T47D (cell line): ENCODE data around the gene ASGR1.
"Not testable (repeated sequence)": the region's sequence is repeated elsewhere in the genome, so short reads cannot be mapped to it uniquely, and the experiment has no call there.

ENCODE experiments used
- DNase-seq, 2 experiments: peaks; one replicate each; pipeline versions ENCODE4 v3.0.0 to v3.0.0-alpha.2; 2011 to 2012; ENCODE audit warnings: low read depth in 1 of 2, low spot score in 1 of 2
- JUND ChIP-seq: IDR thresholded peaks from 2 replicates; pipeline ENCODE4 v1.6.1; 2012; ENCODE audit warnings: low read depth
- in situ Hi-C: cut with HindIII; loops from 2 replicates; pipeline ENCODE4 v1.10.0; 2016; ENCODE audit warnings: low sequenced_read_pairs, low pct_unique_long_range_greater_than_20kb

ASGR1 gene

GRCh38 chr17:7176841-7177190 lies 2.4 kb downstream of the ASGR1 start:
- DNase-seq: no peak
- TF ChIP-seq JUND: no peak

GRCh38 chr17:7176107-7176840 lies 2.9 kb downstream of the ASGR1 start:
- in situ Hi-C loops: no loop called here

More at GRCh38 chr17:7176841-7177190, 2.4 kb downstream of the ASGR1 start:
- in situ Hi-C loops: no loop called here

GRCh38 chr17:7175330-7175733 lies 3.8 kb downstream of the ASGR1 start:
- in situ Hi-C loops: no loop called here
- TF ChIP-seq JUND: no peak

More at GRCh38 chr17:7176107-7176840, 2.9 kb downstream of the ASGR1 start:
- TF ChIP-seq JUND: no peak
- DNase-seq: no peak

GRCh38 chr17:7174603-7175326 lies 4.4 kb downstream of the ASGR1 start:
- no peak for TF ChIP-seq JUND
- in situ Hi-C loops: no loop called here
- DNase-seq: no peak

More at GRCh38 chr17:7175330-7175733, 3.8 kb downstream of the ASGR1 start:
- no peak for DNase-seq

- in situ Hi-C loops: no loop called here
- no peak for DNase-seq
- TF ChIP-seq JUND: no peak
These were observed 5.2 kb downstream of the ASGR1 start for GRCh38 chr17:7173687-7174602.

- DNase-seq, in situ Hi-C loops: not testable (repeated sequence)
These were observed 6.5 kb downstream of the ASGR1 start for GRCh38 chr17:7172522-7173191.

GRCh38 chr17:7169565-7169908 lies 9.6 kb downstream of the ASGR1 start:
- in situ Hi-C loops, DNase-seq: not testable (repeated sequence)

GRCh38 chr17:7168841-7169564 lies 10.2 kb downstream of the ASGR1 start:
- DNase-seq, in situ Hi-C loops: not testable (repeated sequence)

- in situ Hi-C loops: no loop called here
- no peak for TF ChIP-seq JUND
- DNase-seq: no peak
These were observed 11.3 kb downstream of the ASGR1 start for GRCh38 chr17:7167832-7168231.

- in situ Hi-C loops: no loop called here
- no peak for TF ChIP-seq JUND
- DNase-seq: no peak
These were observed 12.3 kb downstream of the ASGR1 start for GRCh38 chr17:7166873-7167272.

- DNase-seq, in situ Hi-C loops: not testable (repeated sequence)
These were observed 19.6 kb downstream of the ASGR1 start for GRCh38 chr17:7159571-7159970.

- in situ Hi-C loops, DNase-seq: not testable (repeated sequence)
These were observed 20.7 kb downstream of the ASGR1 start for GRCh38 chr17:7158424-7158823.
